HUES64 (cell line): ENCODE results near the gene ZDHHC14.

Source experiments
- H3K27ac ChIP-seq: 2 replicates; pipeline ENCODE4 v1.7.0; 2013; ENCODE audit warnings: low read depth, low read length, inconsistent platforms
- H3K27me3 ChIP-seq: 2 replicates; pipeline ENCODE4 v1.6.1; 2013; ENCODE audit warnings: mild to moderate bottlenecking, low read length; ENCODE audit not compliant: insufficient read depth
- H3K36me3 ChIP-seq: 2 replicates; pipeline ENCODE4 v1.6.1; 2013; ENCODE audit warnings: mild to moderate bottlenecking, low read length; ENCODE audit not compliant: insufficient read depth
- H3K4me1 ChIP-seq: 2 replicates; pipeline ENCODE4 v1.6.1; 2013; ENCODE audit warnings: mild to moderate bottlenecking, low read length, moderate library complexity; ENCODE audit not compliant: insufficient read depth
- H3K4me3 ChIP-seq: 2 replicates; pipeline ENCODE4 v1.5.1; 2013; ENCODE audit warnings: mild to moderate bottlenecking, low read length, moderate library complexity
- H3K9ac ChIP-seq: 2 replicates; pipeline ENCODE4 v1.6.1; 2013; ENCODE audit warnings: mild to moderate bottlenecking, low read depth, low read length
- H3K9me3 ChIP-seq: 2 replicates; pipeline ENCODE4 v1.6.1; 2013; ENCODE audit warnings: low read depth, low read length; ENCODE audit not compliant: insufficient read depth
- WGBS: fragments of 150-250, 120-280 bp; methylation state at CpG from one replicate; pipeline ENCODE4 v1.1.7; 2013; ENCODE audit warnings: missing lambda C conversion rate; 5-methylcytosine and 5-hydroxymethylcytosine counted together

The ZDHHC14 gene

GRCh38 chr6:157496534-157497095 is 115.6 kb downstream of the ZDHHC14 start:
- no peaks in the 10 kb centered on the region for H3K27me3 ChIP-seq
- no peaks in the 10 kb centered on the region for H3K9me3 ChIP-seq
- H3K4me1 ChIP-seq: no peaks in the 10 kb centered on the region
- H3K36me3 ChIP-seq: no peaks in the 10 kb centered on the region
- no peak overlapping the region for H3K9ac ChIP-seq
- 94% methylated on average over 5 of the region's 5 CpGs for WGBS
- H3K4me3 ChIP-seq: no peak overlapping the region
- H3K27ac ChIP-seq: no peak overlapping the region

- Histone ChIP-seq H3K4me1 (no peaks in the 10 kb centered on the region), H3K36me3 (no peaks in the 10 kb centered on the region), H3K4me3 (no peak overlapping the region), H3K9me3 (no peaks in the 10 kb centered on the region), H3K27ac (no peak overlapping the region), H3K9ac (no peak overlapping the region), H3K27me3 (no peaks in the 10 kb centered on the region)
- 91% methylated on average over 2 of the region's 2 CpGs for WGBS
Observed at GRCh38 chr6:157497579-157497978, 116.6 kb downstream of the ZDHHC14 start.

- no peak overlapping the region for H3K27ac ChIP-seq
- H3K9me3 ChIP-seq: no peaks in the 10 kb centered on the region
- H3K27me3 ChIP-seq: no peaks in the 10 kb centered on the region
- no peak overlapping the region for H3K4me3 ChIP-seq
- no peaks in the 10 kb centered on the region for H3K36me3 ChIP-seq
- no peak overlapping the region for H3K9ac ChIP-seq
- WGBS: 97% methylated on average over 2 of the region's 2 CpGs
- H3K4me1 ChIP-seq: no peaks in the 10 kb centered on the region
Observed at GRCh38 chr6:157498817-157499216, 117.8 kb downstream of the ZDHHC14 start.

- H3K9ac ChIP-seq: no peak overlapping the region
- no peaks in the 10 kb centered on the region for H3K36me3 ChIP-seq
- H3K27me3 ChIP-seq: no peaks in the 10 kb centered on the region
- H3K27ac ChIP-seq: no peak overlapping the region
- no peaks in the 10 kb centered on the region for H3K4me1 ChIP-seq
- 87% methylated on average over 1 of the region's 1 CpG for WGBS
- peaks cover 1% of the 10 kb centered on the region; the same call in 1 of the 2 replicates for H3K9me3 ChIP-seq
- no peak overlapping the region for H3K4me3 ChIP-seq
Observed at GRCh38 chr6:157500022-157500421, 119.0 kb downstream of the ZDHHC14 start.

GRCh38 chr6:157503018-157503747 is 122.2 kb downstream of the ZDHHC14 start:
- H3K27ac ChIP-seq: no peak overlapping the region
- H3K4me1 ChIP-seq: no peaks in the 10 kb centered on the region
- WGBS: 84% methylated on average over 6 of the region's 6 CpGs
- H3K4me3 ChIP-seq: no peak overlapping the region
- no peak overlapping the region for H3K9ac ChIP-seq
- H3K36me3 ChIP-seq: no peaks in the 10 kb centered on the region
- peaks cover 20% of the 10 kb centered on the region for H3K9me3 ChIP-seq
- H3K27me3 ChIP-seq: no peaks in the 10 kb centered on the region

- 99% methylated on average over 3 of the region's 3 CpGs for WGBS
- H3K4me3 ChIP-seq: no peak overlapping the region
- H3K27ac ChIP-seq: no peak overlapping the region
- no peaks in the 10 kb centered on the region for H3K27me3 ChIP-seq
- H3K9me3 ChIP-seq: peaks cover 20% of the 10 kb centered on the region
- H3K4me1 ChIP-seq: 0 out of 2 replicates have a peak, but pooled peaks cover 3% of the 10 kb centered on the region
- H3K9ac ChIP-seq: no peak overlapping the region
- no peaks in the 10 kb centered on the region for H3K36me3 ChIP-seq
Observed at GRCh38 chr6:157505912-157506491, 125.0 kb downstream of the ZDHHC14 start.

- Histone ChIP-seq H3K36me3 (no peaks in the 10 kb centered on the region), H3K27ac (no peak overlapping the region), H3K9me3 (peaks cover 13% of the 10 kb centered on the region), H3K4me3 (no peak overlapping the region), H3K9ac (no peak overlapping the region), H3K4me1 (0 out of 2 replicates have a peak, but pooled peaks cover 3% of the 10 kb centered on the region), H3K27me3 (no peaks in the 10 kb centered on the region)
- WGBS: 86% methylated on average over 24 of the region's 24 CpGs
Observed at GRCh38 chr6:157510323-157511188, 129.6 kb downstream of the ZDHHC14 start.

- Histone ChIP-seq H3K27me3 (no peaks in the 10 kb centered on the region), H3K9ac (no peak overlapping the region), H3K4me1 (0 out of 2 replicates have a peak, but pooled peaks cover 3% of the 10 kb centered on the region), H3K36me3 (no peaks in the 10 kb centered on the region), H3K4me3 (no peak overlapping the region), H3K27ac (no peak overlapping the region), H3K9me3 (peaks cover 1% of the 10 kb centered on the region; the same call in 1 of the 2 replicates)
- 94% methylated on average over 14 of the region's 16 CpGs for WGBS
Observed at GRCh38 chr6:157511682-157512381, 130.8 kb downstream of the ZDHHC14 start.

- H3K4me3 ChIP-seq: no peak overlapping the region
Observed at GRCh38 chr6:157512382-157512682, 131.3 kb downstream of the ZDHHC14 start.

GRCh38 chr6:157513004-157513603 is 132.1 kb downstream of the ZDHHC14 start:
- 90% methylated on average over 9 of the region's 9 CpGs for WGBS
- no peaks in the 10 kb centered on the region for H3K27me3 ChIP-seq
- H3K9me3 ChIP-seq: no peaks in the 10 kb centered on the region
- H3K4me3 ChIP-seq: no peak overlapping the region
- no peak overlapping the region for H3K27ac ChIP-seq
- no peak overlapping the region for H3K9ac ChIP-seq
- H3K36me3 ChIP-seq: no peaks in the 10 kb centered on the region
- H3K4me1 ChIP-seq: 0 out of 2 replicates have a peak, but pooled peaks cover 3% of the 10 kb centered on the region

More at GRCh38 chr6:157512382-157512682, 131.3 kb downstream of the ZDHHC14 start:
- 0 out of 2 replicates have a peak, but pooled peaks cover 3% of the 10 kb centered on the region for H3K4me1 ChIP-seq
- H3K36me3 ChIP-seq: no peaks in the 10 kb centered on the region
- no peak overlapping the region for H3K9ac ChIP-seq
- H3K27me3 ChIP-seq: no peaks in the 10 kb centered on the region
- WGBS: 92% methylated on average over 5 of the region's 5 CpGs
- H3K9me3 ChIP-seq: no peaks in the 10 kb centered on the region
- no peak overlapping the region for H3K27ac ChIP-seq
